Prostate gland (tissue), 2 donors: ENCODE measurements around the gene GPD1.

Experiments
- CTCF ChIP-seq, 4 experiments: fragments of 200-600 bp in 2 of 4; fragments of 450-650 bp in 2 of 4; sonication (generic) in 2 of 4; IDR thresholded peaks; 1 replicate in 3 of 4; 2 replicates in 1 of 4; pipeline ENCODE4 v1.5.1; 2016 to 2019; ENCODE audit warnings: antibody characterized with exemption in 4 of 4, mild to moderate bottlenecking in 2 of 4, moderate library complexity in 2 of 4
- POLR2A ChIP-seq: fragments of 450-650 bp; IDR thresholded peaks from one replicate; pipeline ENCODE4 v1.6.1; 2016; ENCODE audit warnings: antibody characterized with exemption, mild to moderate bottlenecking
- POLR2AphosphoS5 ChIP-seq: sonication (generic); formaldehyde crosslinking; IDR thresholded peaks from one replicate; pipeline ENCODE4 v1.6.1; 2017; ENCODE audit warnings: antibody characterized with exemption

- TF ChIP-seq POLR2A (no peak), CTCF (IDR thresholded peaks at IDR 0.05) (no peak), POLR2AphosphoS5 (no peak)
Observed at GRCh38 chr12:50077099-50077498, 26.7 kb upstream of the GPD1 start.
